OCI-LY7 (cell line): ENCODE data around the gene BSND. TPM values are rescaled to one million over a fixed set of nuclear protein-coding genes. Genes with fewer than 3 reads are reported as not detected.

ENCODE experiments used
- BruUV-seq: library from RNA; stranded (reverse); fragments of 400-500 nt; replicated peaks from 2 replicates; lab custom pipeline; 2021; lab: Mats Ljungman, UMichigan
- CTCF ChIA-PET: fragments of 300-600 bp; sonication (Branson Sonifier 250); formaldehyde crosslinking; loops from one replicate; lab custom pipeline; 2022; ENCODE audit warnings: antibody characterized with exemption; ENCODE audit not compliant: unreplicated experiment; lab: Charles Lee
- POLR2A ChIA-PET: fragments of 300-600 bp; sonication (Branson Sonifier 250); formaldehyde crosslinking; loops from one replicate; lab custom pipeline; 2022; ENCODE audit warnings: antibody characterized with exemption; lab: Charles Lee
- DNase-seq: peaks from one replicate; pipeline ENCODE4 v3.0.0-alpha.2; 2015; ENCODE audit warnings: low spot score
- H2AFZ ChIP-seq: fragments of 200-600 bp; sonication (generic), shearing (Covaris generic); 2 replicates; pipeline ENCODE4 v1.6.1; 2014; ENCODE audit warnings: mild to moderate bottlenecking, antibody characterized with exemption, low read length, moderate library complexity
- H3K27ac ChIP-seq: fragments of 200-600 bp; sonication (generic); 2 replicates; pipeline ENCODE4 v1.5.1; 2014; ENCODE audit warnings: mixed run types, low read depth, mild to moderate bottlenecking, moderate library complexity, low read length, inconsistent platforms; ENCODE audit not compliant: poor library complexity, severe bottlenecking
- H3K36me3 ChIP-seq: fragments of 200-600 bp; sonication (generic); 2 replicates; pipeline ENCODE4 v1.6.1; 2014; ENCODE audit warnings: mild to moderate bottlenecking, antibody characterized with exemption, low read length, moderate library complexity, mixed read lengths; ENCODE audit not compliant: insufficient read depth
- H3K4me1 ChIP-seq: fragments of 200-600 bp; sonication (generic); 2 replicates; pipeline ENCODE4 v1.5.1; 2014; ENCODE audit warnings: mild to moderate bottlenecking, low read length; ENCODE audit not compliant: insufficient read depth, poor library complexity, severe bottlenecking
- H3K4me2 ChIP-seq: fragments of 200-600 bp; sonication (generic); 2 replicates; pipeline ENCODE4 v1.6.1; 2014; ENCODE audit warnings: mild to moderate bottlenecking, low read length
- H3K4me3 ChIP-seq: fragments of 200-600 bp; sonication (generic); 2 replicates; pipeline ENCODE4 v1.5.1; 2014; ENCODE audit warnings: mild to moderate bottlenecking, low read depth, low read length; ENCODE audit not compliant: poor library complexity, severe bottlenecking
- H3K79me2 ChIP-seq: fragments of 200-600 bp; sonication (generic); 2 replicates; pipeline ENCODE4 v1.6.1; 2016; ENCODE audit warnings: low read depth, mild to moderate bottlenecking, low read length, moderate library complexity, mixed read lengths; ENCODE audit not compliant: insufficient read depth
- H3K9me2 ChIP-seq: fragments of 200-600 bp; sonication (generic); 2 replicates; pipeline ENCODE4 v1.6.1; 2016; ENCODE audit warnings: mild to moderate bottlenecking, low read length, mixed read lengths; ENCODE audit not compliant: insufficient read depth
- H3K9me3 ChIP-seq: fragments of 200-600 bp; sonication (generic); 2 replicates; pipeline ENCODE4 v1.6.1; 2014; ENCODE audit warnings: mild to moderate bottlenecking, mixed run types, low read length, mixed read lengths
- H4K20me1 ChIP-seq: fragments of 200-600 bp; sonication (generic); 2 replicates; pipeline ENCODE4 v1.6.1; 2014; ENCODE audit warnings: mild to moderate bottlenecking, antibody characterized with exemption, low read length, moderate library complexity, mixed read lengths; ENCODE audit not compliant: insufficient read depth
- EZH2phosphoT487 ChIP-seq: fragments of 200-600 bp; sonication (generic); IDR thresholded peaks from 2 replicates; pipeline ENCODE4 v1.6.1; 2018; ENCODE audit warnings: low read depth, borderline replicate concordance, mild to moderate bottlenecking, mixed run types, antibody characterized with exemption, low read length, moderate library complexity, mixed read lengths
- intact Hi-C: fragments of 100-400 bp; cut with micrococcal nuclease; formaldehyde crosslinking; loops from one replicate; pipeline ENCODE4 v1.10.0; 2022; ENCODE audit not compliant: unreplicated experiment
- total RNA-seq, 2 experiments: library from RNA; depleted of rRNA in 1 of 2; stranded (reverse); fragments of >200 nt in 1 of 2; shearing (Covaris generic) in 1 of 2; gene quantifications; 2 replicates each; pipeline ENCODE4 v1.2.3, GENCODE V29; 2014 to 2022
- TF ChIP-seq, protein P1 (sequence below): fragments of 200-600 bp; sonication (generic); conservative IDR thresholded peaks from 2 replicates; pipeline ENCODE4 v1.5.1; 2014; ENCODE audit warnings: mild to moderate bottlenecking, antibody characterized with exemption, low read length, moderate library complexity, mixed read lengths

Gene BSND
- total RNA-seq, 2 experiments from 2014 or later = not detected

DNA sequence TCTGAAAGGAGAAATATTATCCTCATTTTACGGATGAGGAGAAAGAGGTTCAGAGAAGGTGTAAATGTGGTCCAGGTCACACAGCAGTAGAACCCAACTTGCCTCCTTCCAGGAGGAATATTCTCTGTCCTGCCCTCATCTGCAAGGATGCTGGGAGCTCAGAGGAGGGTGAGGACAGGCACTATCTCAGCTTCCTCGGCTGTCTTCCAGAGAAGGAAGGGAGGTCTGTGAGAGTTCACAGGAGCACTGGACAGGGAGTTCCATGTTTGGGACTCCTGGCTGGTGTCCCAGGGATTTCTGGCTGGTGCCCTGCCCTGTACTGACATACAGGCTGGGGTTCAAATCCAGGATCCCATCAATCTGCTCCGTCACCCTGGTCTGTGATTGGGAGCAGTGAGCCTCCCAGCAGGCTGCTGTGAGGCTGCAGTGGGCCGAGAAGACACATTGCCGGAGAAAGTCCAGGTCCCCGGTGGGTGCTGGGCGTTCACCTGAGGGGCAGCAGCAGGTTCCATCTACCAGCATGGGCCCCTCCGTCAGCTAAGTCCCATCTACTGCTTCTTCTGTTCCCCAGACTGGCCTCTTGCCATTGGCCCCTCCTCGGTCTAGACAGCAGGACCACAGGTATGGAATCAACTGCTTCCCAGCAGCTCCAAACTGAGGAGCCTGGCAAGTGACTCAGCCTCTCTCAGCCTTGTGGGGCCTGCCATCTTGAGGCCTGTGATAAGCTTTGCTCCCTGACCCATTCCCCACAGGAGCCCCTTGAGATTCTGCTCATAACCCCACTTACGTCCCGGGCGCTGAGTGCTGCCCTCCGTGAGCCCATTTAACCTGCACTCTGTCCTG, 8.5 kb upstream of the BSND start:
- Histone ChIP-seq H3K9me2 (no peaks in the 10 kb centered on the region), H3K4me2 (no peak overlapping the region), H4K20me1 (no peaks in the 10 kb centered on the region), H2AFZ (no peak overlapping the region), H3K4me1 (no peaks in the 10 kb centered on the region), H3K79me2 (no peaks in the 10 kb centered on the region), H3K36me3 (no peaks in the 10 kb centered on the region), H3K4me3 (no peak overlapping the region), H3K27ac (no peak overlapping the region), H3K9me3 (no peaks in the 10 kb centered on the region)
- no TSS peak for BruUV-seq
- no peak for DNase-seq
- intact Hi-C loops = no loop called here
- POLR2A ChIA-PET = interaction anchor here (0.6 kb wide), 1 partner anchor 286 kb away, joined by 4 read pairs; no protein-coding TSS in a partner anchor
- CTCF ChIA-PET = no interaction called here
- TF ChIP-seq, protein P1, sequence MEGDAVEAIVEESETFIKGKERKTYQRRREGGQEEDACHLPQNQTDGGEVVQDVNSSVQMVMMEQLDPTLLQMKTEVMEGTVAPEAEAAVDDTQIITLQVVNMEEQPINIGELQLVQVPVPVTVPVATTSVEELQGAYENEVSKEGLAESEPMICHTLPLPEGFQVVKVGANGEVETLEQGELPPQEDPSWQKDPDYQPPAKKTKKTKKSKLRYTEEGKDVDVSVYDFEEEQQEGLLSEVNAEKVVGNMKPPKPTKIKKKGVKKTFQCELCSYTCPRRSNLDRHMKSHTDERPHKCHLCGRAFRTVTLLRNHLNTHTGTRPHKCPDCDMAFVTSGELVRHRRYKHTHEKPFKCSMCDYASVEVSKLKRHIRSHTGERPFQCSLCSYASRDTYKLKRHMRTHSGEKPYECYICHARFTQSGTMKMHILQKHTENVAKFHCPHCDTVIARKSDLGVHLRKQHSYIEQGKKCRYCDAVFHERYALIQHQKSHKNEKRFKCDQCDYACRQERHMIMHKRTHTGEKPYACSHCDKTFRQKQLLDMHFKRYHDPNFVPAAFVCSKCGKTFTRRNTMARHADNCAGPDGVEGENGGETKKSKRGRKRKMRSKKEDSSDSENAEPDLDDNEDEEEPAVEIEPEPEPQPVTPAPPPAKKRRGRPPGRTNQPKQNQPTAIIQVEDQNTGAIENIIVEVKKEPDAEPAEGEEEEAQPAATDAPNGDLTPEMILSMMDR = no peak
- TF ChIP-seq EZH2phosphoT487 = no peak

DNA sequence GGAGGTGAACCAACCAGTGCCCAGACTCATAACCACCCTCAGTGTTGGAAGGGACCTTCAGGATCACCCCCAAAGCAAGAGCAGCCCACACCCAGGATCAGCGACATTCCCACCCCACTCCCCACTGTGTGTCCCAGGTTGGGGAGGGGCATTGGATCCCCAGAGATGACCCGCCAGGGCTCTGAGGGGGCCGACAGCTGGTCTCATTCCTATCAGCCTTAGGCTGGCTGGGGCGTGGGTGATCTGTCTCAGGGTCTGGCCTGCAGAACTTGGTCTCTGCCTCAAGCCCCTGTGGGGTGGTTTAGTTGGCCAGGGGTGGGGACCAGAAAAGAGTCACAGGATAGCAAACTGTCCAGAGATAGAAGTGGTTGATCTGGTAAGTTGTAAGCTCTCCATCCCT, 7.8 kb upstream of the BSND start:
- no TSS peak for BruUV-seq
- Histone ChIP-seq H3K27ac (no peak overlapping the region), H3K36me3 (no peaks in the 10 kb centered on the region), H3K4me2 (no peak overlapping the region), H4K20me1 (no peaks in the 10 kb centered on the region), H3K4me1 (no peaks in the 10 kb centered on the region), H3K79me2 (no peaks in the 10 kb centered on the region), H2AFZ (no peak overlapping the region), H3K4me3 (no peak overlapping the region), H3K9me2 (no peaks in the 10 kb centered on the region), H3K9me3 (no peaks in the 10 kb centered on the region)
- DNase-seq = no peak
- TF ChIP-seq, protein P1 = no peak
- TF ChIP-seq EZH2phosphoT487 = no peak
- CTCF ChIA-PET = no interaction called here
- intact Hi-C loops = no loop called here
- POLR2A ChIA-PET = no interaction called here

DNA sequence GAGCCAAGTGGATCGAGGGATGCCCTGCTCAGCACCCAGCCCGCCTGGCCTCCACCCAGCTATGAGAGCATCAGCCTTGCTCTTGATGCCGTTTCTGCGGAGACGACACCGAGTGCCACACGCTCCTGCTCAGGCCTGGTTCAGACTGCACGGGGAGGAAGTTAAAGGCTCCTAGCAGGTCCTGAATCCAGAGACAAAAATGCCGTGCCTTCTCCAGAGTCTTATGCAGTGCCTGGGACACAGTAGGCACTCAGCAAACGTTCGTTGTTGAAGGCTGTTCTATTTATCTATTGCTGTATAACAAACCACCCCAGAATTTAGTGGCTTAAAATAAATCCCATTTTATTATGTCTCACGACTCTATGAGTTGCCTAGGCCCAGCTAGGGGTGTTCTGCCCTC, 6.8 kb upstream of the BSND start:
- BruUV-seq = no TSS peak
- no peaks in the 10 kb centered on the region for H3K79me2 ChIP-seq

More for the DNA sequence above, 6.8 kb upstream of the BSND start:
- Histone ChIP-seq H3K4me1 (no peaks in the 10 kb centered on the region), H3K9me3 (no peaks in the 10 kb centered on the region), H4K20me1 (no peaks in the 10 kb centered on the region), H3K4me2 (no peak overlapping the region), H3K4me3 (no peak overlapping the region), H3K27ac (no peak overlapping the region), H3K9me2 (no peaks in the 10 kb centered on the region), H2AFZ (no peak overlapping the region), H3K36me3 (no peaks in the 10 kb centered on the region)
- no peak for DNase-seq
- POLR2A ChIA-PET = interaction anchor here (0.6 kb wide), 1 partner anchor 9 kb away, joined by 4 read pairs; no protein-coding TSS in a partner anchor
- intact Hi-C loops = no loop called here
- TF ChIP-seq, protein P1 = no peak
- TF ChIP-seq EZH2phosphoT487 = no peak
- CTCF ChIA-PET = no interaction called here
